ENCODE results near the gene FADS6. TPM values are rescaled to one million over a fixed set of nuclear protein-coding genes. Genes with fewer than 3 reads are reported as not detected.

The FADS6 gene
- total RNA-seq, 4 donors from 2014 or later, result 0.19 to 6.0 (median 1.9) TPM

DNA sequence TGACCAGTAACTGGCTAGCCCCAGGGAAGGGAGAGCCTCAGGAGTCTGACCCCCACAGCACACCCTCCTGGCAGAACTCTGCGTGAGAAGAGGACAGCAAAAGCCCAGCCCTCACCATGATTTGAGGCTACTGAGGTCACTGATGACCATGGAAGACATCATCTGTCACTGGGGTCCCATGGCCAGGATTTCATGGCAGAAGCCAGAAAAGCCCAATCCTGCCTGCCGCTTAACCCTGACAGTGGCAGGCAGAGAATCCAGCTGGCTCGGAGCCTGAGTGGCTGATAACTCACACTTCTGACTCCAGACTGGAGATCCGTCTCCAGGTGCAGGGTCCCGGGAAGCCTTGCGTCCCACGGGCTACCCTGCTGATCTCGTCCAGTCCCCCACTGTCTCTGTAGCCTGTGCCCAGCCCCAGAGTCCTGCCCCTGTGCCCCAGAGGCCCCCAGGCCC is 51.3 kb downstream of the FADS6 start:
- no peak for TF ChIP-seq POLR2A (IDR thresholded peaks at IDR 0.05)
- TF ChIP-seq, protein P1, sequence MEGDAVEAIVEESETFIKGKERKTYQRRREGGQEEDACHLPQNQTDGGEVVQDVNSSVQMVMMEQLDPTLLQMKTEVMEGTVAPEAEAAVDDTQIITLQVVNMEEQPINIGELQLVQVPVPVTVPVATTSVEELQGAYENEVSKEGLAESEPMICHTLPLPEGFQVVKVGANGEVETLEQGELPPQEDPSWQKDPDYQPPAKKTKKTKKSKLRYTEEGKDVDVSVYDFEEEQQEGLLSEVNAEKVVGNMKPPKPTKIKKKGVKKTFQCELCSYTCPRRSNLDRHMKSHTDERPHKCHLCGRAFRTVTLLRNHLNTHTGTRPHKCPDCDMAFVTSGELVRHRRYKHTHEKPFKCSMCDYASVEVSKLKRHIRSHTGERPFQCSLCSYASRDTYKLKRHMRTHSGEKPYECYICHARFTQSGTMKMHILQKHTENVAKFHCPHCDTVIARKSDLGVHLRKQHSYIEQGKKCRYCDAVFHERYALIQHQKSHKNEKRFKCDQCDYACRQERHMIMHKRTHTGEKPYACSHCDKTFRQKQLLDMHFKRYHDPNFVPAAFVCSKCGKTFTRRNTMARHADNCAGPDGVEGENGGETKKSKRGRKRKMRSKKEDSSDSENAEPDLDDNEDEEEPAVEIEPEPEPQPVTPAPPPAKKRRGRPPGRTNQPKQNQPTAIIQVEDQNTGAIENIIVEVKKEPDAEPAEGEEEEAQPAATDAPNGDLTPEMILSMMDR (IDR thresholded peaks at IDR 0.05), result no peak
- Histone ChIP-seq H3K36me3 (peaks cover 0 to 8% (median 0%) of the 10 kb centered on the region in 3 donors), H3K9me3 (no peaks in the 10 kb centered on the region), H3K4me1 (peaks cover 20 to 36% (median 28%) of the 10 kb centered on the region in 3 donors), H3K27ac (peak overlapping the region in 2 of 4 donors; percentile 28 to 51), H3K27me3 (peaks cover 0 to 24% (median 0%) of the 10 kb centered on the region in 4 donors), H3K4me3 (peak overlapping the region; percentile 31 to 70 (median 44))
- WGBS, 2 donors, result 43 to 60% methylated on average over 1 of the region's 8 CpGs
- no peak for DNase-seq
- intact Hi-C loops (cut with DNase I), result no loop called here

DNA sequence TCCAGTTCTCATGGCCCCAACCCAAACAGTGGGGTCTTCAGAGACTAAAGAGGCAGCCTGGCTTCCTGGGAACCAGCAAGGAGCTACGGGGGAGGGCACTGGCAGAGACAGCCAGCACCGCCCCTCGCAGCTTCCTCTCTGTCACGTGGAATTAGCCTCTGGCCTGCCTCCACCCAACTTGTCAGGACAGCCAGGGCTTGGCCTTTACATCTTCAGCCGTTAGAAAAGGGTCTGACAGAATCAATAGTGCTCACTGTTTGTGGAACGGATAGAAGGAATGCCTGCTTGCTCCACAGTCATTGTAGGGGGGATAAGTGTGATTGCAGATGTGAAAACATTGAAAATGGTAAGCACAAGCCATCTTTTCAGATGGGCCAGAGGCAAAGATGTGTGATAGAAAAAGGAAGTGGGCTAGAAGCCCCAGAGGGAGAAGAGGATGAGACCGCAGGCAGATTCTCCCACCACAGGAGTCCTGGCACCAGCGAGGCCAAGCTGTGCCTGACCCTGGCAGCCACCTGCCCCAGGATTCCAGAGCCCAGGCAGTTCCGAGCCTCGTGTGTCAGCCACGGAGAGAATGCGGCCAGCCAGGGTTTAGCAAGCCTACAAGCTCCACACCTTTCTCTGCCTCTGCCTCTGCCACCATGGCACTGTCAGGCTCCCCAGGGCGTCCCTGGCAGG is 52.3 kb downstream of the FADS6 start:
- TF ChIP-seq POLR2A (IDR thresholded peaks at IDR 0.05), result no peak
- TF ChIP-seq, protein P1 (IDR thresholded peaks at IDR 0.05), result no peak
- Histone ChIP-seq H3K36me3 (peaks cover 4 to 18% (median 6%) of the 10 kb centered on the region in 3 donors), H3K9me3 (no peaks in the 10 kb centered on the region), H3K27me3 (peaks cover 0 to 24% (median 0%) of the 10 kb centered on the region in 4 donors), H3K4me3 (no peak overlapping the region), H3K4me1 (peaks cover 20 to 36% (median 28%) of the 10 kb centered on the region in 3 donors), H3K27ac (peak overlapping the region in 3 of 4 donors; percentile 17 to 64 (median 51))
- DNase-seq, result no peak
- WGBS, 2 donors, result 8 to 26% methylated on average over 9 to 12 of the region's 13 CpGs
- intact Hi-C loops (cut with DNase I), result no loop called here

DNA sequence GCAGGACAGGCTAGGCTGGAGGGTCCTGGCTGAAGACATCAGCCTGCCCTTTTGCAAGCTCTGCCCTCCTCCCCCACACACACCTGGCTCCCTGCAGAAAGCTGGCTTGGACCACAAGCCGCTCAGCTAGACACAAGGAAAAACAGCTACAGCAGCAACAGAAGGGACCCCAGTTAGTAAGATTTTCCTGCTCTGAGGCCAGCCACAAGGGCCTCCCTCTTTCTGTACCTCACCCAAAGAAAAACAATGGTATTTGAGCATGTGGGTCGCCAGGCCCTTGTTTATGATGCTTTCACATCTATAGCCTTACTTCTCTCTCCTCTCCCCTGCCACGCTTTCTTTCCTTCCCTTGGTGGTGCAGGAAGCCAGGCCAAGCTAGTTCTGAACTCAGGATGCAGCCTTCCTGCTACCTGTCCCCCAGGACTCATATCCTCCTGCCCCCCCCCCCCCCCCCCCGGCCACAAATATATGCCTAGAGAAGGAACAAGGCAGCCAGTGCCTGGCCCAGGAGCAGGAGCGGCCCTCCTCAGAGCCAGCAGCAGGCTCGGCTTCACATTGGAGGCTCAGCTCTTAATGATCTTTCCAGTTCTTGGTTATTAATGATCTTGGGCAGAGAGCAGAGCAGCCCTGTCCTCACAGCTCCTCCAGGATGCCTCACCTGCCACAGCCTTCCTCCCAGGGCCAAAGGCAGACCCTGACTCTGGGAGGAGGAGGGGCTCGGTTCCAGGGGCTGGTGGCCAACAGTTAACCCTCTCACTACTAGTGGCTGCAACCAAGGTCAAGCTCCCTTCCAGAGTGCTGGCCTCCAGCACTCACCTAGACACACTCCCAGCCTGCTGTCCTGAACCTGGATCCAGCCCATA is 53.2 kb downstream of the FADS6 start:
- Histone ChIP-seq H3K9me3 (no peaks in the 10 kb centered on the region), H3K36me3 (peaks cover 5 to 27% (median 6%) of the 10 kb centered on the region in 3 donors), H3K4me1 (peaks cover 20 to 36% (median 28%) of the 10 kb centered on the region in 3 donors), H3K27me3 (peaks cover 0 to 24% (median 0%) of the 10 kb centered on the region in 4 donors), H3K4me3 (no peak overlapping the region), H3K27ac (peak overlapping the region in 1 of 4 donors; percentile 64)
- TF ChIP-seq, protein P1 (IDR thresholded peaks at IDR 0.05), result no peak
- TF ChIP-seq POLR2A (IDR thresholded peaks at IDR 0.05), result no peak
- 77 to 83% methylated on average over 3 to 5 of the region's 7 CpGs for WGBS, 2 donors
- no peak for DNase-seq
- intact Hi-C loops (cut with DNase I), result no loop called here

DNA sequence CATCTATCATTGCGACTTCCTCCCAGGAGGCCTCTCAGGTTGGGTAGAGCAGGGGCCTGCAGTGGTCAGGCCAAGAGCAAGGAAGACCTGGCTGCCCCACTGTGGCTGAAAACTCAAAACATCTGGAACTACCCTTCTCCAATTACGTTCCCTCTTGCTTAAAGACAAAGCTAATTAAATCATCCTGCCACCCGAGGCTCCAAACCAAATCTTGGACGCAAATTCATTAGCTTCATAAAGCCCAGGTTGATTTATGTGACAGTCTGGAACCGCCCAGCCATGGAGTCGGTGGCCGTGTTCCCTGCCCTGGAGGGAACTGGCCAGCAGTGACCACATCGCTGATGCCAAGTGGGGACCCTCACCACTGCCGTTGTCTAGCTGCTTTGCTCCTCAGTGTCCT is 55.2 kb downstream of the FADS6 start:
- 80 to 81% methylated on average over 3 to 7 of the region's 9 CpGs for WGBS, 2 donors

More for the DNA sequence above, 55.2 kb downstream of the FADS6 start:
- no peak for DNase-seq
- intact Hi-C loops (cut with DNase I), result no loop called here
- Histone ChIP-seq H3K4me1 (peaks cover 20 to 34% (median 27%) of the 10 kb centered on the region in 3 donors), H3K27me3 (peaks cover 0 to 15% (median 0%) of the 10 kb centered on the region in 4 donors), H3K27ac (no peak overlapping the region), H3K36me3 (peaks cover 6 to 32% (median 8%) of the 10 kb centered on the region in 3 donors), H3K9me3 (no peaks in the 10 kb centered on the region), H3K4me3 (no peak overlapping the region)
- TF ChIP-seq POLR2A (IDR thresholded peaks at IDR 0.05), result no peak
- TF ChIP-seq, protein P1 (IDR thresholded peaks at IDR 0.05), result no peak
